Measurements from ENCODE around the gene PTPRB. TPM values are rescaled to one million over a fixed set of nuclear protein-coding genes. Genes with fewer than 3 reads are reported as not detected.

Gene PTPRB
- polyA plus RNA-seq, 2 of the 4 experiments (the other 2 are of a cell fraction): 0.34 to 0.57 TPM

DNA sequence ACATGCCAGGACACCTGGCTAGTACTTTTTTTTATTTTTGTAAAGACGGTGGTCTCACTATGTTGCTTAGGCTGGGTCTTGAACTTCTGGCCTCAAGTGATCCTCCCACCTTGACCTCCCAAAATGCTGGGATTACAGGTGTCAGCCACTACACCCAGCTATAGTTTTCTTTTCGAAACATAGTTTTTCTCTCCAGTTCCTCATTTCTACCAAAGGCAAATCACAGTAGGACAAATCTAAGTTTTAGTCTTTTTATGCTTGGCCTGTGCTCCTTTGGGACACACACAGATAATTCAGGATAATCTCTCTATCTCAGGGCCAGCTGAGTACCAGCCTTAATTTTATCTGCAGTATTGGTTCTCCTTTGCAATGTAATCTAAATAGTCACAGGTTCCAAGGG, 170.5 kb downstream of the PTPRB start:
- Histone ChIP-seq H3K4me3 (no peak overlapping the region), H3K4me2 (no peak overlapping the region), H3K9me3 (peaks cover 7% of the 10 kb centered on the region; the same call in 1 of the 3 replicates), H3K4me1 (no peaks in the 10 kb centered on the region), H3K27ac (no peak overlapping the region)
- TF ChIP-seq ZNF302 (CRISPR knock-in tag; IDR thresholded peaks at IDR 0.05): no peak
- no peak for TF ChIP-seq PHF8 (IDR thresholded peaks at IDR 0.05; ENCODE audit: borderline replicate concordance, low read depth)
- TF ChIP-seq MAX (IDR thresholded peaks at IDR 0.05): no peak
- TF ChIP-seq PBX3 (IDR thresholded peaks at IDR 0.05): no peak
- no peak for TF ChIP-seq MYC (IDR thresholded peaks at IDR 0.05; ENCODE audit: borderline replicate concordance, low read length)
- no peak for TF ChIP-seq HEYL (CRISPR knock-in tag; IDR thresholded peaks at IDR 0.05)
- TF ChIP-seq FOSB (CRISPR knock-in tag; IDR thresholded peaks at IDR 0.05): no peak
- TF ChIP-seq RARB (CRISPR knock-in tag; IDR thresholded peaks at IDR 0.05): no peak
- no peak for TF ChIP-seq EP300 (IDR thresholded peaks at IDR 0.05)
- no peak for TF ChIP-seq JUN (IDR thresholded peaks at IDR 0.05)
- TF ChIP-seq MAZ (IDR thresholded peaks at IDR 0.05; ENCODE audit: borderline replicate concordance, low read depth, low read length): no peak
- TF ChIP-seq NPAS2 (CRISPR knock-in tag; IDR thresholded peaks at IDR 0.05; ENCODE audit: borderline replicate concordance): no peak
- TF ChIP-seq, protein P1, sequence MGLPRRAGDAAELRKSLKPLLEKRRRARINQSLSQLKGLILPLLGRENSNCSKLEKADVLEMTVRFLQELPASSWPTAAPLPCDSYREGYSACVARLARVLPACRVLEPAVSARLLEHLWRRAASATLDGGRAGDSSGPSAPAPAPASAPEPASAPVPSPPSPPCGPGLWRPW (IDR thresholded peaks at IDR 0.05): no peak
- TF ChIP-seq, protein P2, sequence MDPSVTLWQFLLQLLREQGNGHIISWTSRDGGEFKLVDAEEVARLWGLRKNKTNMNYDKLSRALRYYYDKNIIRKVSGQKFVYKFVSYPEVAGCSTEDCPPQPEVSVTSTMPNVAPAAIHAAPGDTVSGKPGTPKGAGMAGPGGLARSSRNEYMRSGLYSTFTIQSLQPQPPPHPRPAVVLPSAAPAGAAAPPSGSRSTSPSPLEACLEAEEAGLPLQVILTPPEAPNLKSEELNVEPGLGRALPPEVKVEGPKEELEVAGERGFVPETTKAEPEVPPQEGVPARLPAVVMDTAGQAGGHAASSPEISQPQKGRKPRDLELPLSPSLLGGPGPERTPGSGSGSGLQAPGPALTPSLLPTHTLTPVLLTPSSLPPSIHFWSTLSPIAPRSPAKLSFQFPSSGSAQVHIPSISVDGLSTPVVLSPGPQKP (IDR thresholded peaks at IDR 0.05; ENCODE audit: low read depth, low read length): no peak
- TF ChIP-seq, protein P3, sequence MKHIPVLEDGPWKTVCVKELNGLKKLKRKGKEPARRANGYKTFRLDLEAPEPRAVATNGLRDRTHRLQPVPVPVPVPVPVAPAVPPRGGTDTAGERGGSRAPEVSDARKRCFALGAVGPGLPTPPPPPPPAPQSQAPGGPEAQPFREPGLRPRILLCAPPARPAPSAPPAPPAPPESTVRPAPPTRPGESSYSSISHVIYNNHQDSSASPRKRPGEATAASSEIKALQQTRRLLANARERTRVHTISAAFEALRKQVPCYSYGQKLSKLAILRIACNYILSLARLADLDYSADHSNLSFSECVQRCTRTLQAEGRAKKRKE (CRISPR knock-in tag; IDR thresholded peaks at IDR 0.05; ENCODE audit: low read depth): no peak
- no peak for TF ChIP-seq EHF (CRISPR knock-in tag; IDR thresholded peaks at IDR 0.05)
- no peak for TF ChIP-seq HOXA7 (CRISPR knock-in tag; IDR thresholded peaks at IDR 0.05)
- no peak for TF ChIP-seq JUNB (IDR thresholded peaks at IDR 0.05)
- TF ChIP-seq FOXS1 (CRISPR knock-in tag; IDR thresholded peaks at IDR 0.05): no peak
- TF ChIP-seq SREBF2 (IDR thresholded peaks at IDR 0.05): no peak
- no peak for ATAC-seq
- ChIA-PET POLR2A (no interaction called here), CTCF (no interaction called here)
- no peak for DNase-seq (ENCODE audit: low read depth in 1 of 2, low spot score in 1 of 2)
- 6% methylated on average over 2 of the region's 2 CpGs for WGBS (ENCODE audit: missing lambda C conversion rate)
- no peak for FAIRE-seq
